Glutamatergic neuron (in vitro differentiated cells): ENCODE measurements around the gene FOLR2. TPM values are rescaled to one million over a fixed set of nuclear protein-coding genes. Genes with fewer than 3 reads are reported as not detected.

Experiments
- DNase-seq: peaks from one replicate; pipeline ENCODE4 v3.0.0; 2022
- H3K27ac Mint-ChIP-seq: one replicate; pipeline ENCODE4 v1.8.0; 2020; ENCODE audit warnings: mild to moderate bottlenecking, mixed read lengths, inconsistent platforms; ENCODE audit not compliant: unreplicated experiment
- H3K27me3 Mint-ChIP-seq: one replicate; pipeline ENCODE4 v1.8.0; 2020; ENCODE audit warnings: mild to moderate bottlenecking, moderate library complexity, mixed read lengths, inconsistent platforms; ENCODE audit not compliant: unreplicated experiment
- H3K36me3 Mint-ChIP-seq: one replicate; pipeline ENCODE4 v1.8.0; 2020; ENCODE audit warnings: mild to moderate bottlenecking, mixed read lengths, inconsistent platforms; ENCODE audit not compliant: unreplicated experiment
- H3K4me1 Mint-ChIP-seq: one replicate; pipeline ENCODE4 v1.8.0; 2020; ENCODE audit warnings: mild to moderate bottlenecking, low read depth, mixed read lengths, inconsistent platforms; ENCODE audit not compliant: unreplicated experiment
- H3K4me3 Mint-ChIP-seq: one replicate; pipeline ENCODE4 v1.8.0; 2020; ENCODE audit warnings: mild to moderate bottlenecking, mixed read lengths, inconsistent platforms; ENCODE audit not compliant: unreplicated experiment
- H3K9me3 Mint-ChIP-seq: one replicate; pipeline ENCODE4 v1.8.0; 2020; ENCODE audit warnings: mild to moderate bottlenecking, moderate library complexity, mixed read lengths, inconsistent platforms; ENCODE audit not compliant: unreplicated experiment
- total RNA-seq: library from RNA; stranded (reverse); fragmentation: NEBNext Ultra II Directional; extraction: Animal tissue kit (Norgen Biotek cat#: 25700); gene quantifications from one replicate; pipeline ENCODE4 v1.2.1, GENCODE V29; 2021; ENCODE audit not compliant: unreplicated experiment
- TF ChIP-seq, protein P1 (sequence below): fragments of 200-600 bp; sonication (generic); IDR thresholded peaks from one replicate; pipeline ENCODE4 v1.5.0; 2021; ENCODE audit not compliant: partially characterized antibody, unreplicated experiment

Gene FOLR2
- total RNA-seq, 1 donor from 2014 or later = not detected

DNA sequence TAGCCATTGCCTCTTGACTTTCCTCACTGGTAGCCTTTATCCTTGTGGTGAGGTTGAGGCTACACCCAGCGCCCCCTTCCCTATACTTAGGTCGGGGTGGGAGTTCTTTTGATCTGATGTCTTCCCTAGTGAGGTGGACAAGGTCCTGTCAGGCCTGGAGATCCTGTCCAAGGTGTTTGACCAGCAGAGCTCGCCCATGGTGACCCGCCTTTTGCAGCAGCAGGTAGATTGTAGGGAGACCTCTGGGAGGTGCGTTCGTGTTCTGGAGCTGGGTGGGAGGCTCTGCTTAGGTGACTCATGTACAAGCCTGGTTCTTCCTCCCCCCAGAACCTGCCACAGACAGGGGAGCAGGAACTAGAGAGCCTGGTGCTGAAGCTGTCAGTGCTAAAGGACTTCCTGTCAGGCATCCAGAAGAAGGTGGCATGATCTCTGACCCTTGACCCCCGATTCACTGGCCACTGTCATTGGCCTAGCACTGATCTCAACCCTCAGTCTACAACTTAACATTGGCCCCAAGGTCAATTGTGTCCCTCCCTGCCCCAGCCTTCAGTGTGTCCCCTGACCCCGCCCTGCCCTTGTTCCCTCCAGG is 12.8 kb downstream of the FOLR2 start:
- no peak for DNase-seq
- H3K4me1 Mint-ChIP-seq = peaks cover 9% of the 10 kb centered on the region
- H3K36me3 Mint-ChIP-seq = no peaks in the 10 kb centered on the region
- no peak overlapping the region for H3K4me3 Mint-ChIP-seq
- H3K27ac Mint-ChIP-seq = no peak overlapping the region
- TF ChIP-seq, protein P1, sequence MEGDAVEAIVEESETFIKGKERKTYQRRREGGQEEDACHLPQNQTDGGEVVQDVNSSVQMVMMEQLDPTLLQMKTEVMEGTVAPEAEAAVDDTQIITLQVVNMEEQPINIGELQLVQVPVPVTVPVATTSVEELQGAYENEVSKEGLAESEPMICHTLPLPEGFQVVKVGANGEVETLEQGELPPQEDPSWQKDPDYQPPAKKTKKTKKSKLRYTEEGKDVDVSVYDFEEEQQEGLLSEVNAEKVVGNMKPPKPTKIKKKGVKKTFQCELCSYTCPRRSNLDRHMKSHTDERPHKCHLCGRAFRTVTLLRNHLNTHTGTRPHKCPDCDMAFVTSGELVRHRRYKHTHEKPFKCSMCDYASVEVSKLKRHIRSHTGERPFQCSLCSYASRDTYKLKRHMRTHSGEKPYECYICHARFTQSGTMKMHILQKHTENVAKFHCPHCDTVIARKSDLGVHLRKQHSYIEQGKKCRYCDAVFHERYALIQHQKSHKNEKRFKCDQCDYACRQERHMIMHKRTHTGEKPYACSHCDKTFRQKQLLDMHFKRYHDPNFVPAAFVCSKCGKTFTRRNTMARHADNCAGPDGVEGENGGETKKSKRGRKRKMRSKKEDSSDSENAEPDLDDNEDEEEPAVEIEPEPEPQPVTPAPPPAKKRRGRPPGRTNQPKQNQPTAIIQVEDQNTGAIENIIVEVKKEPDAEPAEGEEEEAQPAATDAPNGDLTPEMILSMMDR = no peak
- H3K9me3 Mint-ChIP-seq = peaks cover 5% of the 10 kb centered on the region
- H3K27me3 Mint-ChIP-seq = peaks cover 8% of the 10 kb centered on the region

DNA sequence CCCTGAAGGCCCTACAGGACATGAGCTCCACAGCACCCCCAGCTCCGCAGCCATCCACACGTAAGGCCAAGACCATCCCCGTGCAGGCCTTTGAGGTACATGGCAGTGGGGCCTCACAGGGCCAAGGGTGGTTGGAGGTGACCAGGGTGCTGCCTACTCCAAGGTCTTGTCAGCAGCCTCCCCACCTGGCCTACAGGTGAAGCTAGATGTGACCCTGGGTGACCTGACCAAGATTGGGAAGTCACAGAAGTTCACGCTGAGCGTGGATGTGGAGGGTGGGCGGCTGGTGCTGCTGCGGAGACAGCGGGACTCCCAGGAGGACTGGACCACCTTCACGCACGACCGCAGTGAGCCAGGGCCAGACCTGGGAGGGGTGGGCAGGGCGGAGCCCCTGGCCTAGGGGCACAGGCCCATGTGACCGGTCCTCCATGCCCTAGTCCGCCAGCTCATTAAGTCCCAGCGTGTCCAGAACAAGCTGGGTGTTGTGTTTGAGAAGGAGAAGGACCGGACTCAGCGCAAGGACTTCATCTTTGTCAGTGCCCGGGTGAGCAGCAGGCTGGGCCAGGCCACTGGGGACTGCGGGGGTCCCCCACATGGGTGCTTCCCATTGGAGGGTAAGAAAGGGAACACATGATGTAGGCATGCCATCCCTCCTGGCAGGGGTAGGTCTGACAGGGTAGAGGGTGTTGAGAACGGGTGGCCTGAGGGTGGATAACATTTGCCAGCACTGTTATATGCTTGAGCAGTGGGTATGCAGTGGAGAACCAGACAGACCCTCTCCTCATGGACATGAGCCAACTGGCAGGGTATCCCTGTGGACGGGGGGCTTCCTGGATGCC is 13.6 kb downstream of the FOLR2 start:
- DNase-seq = no peak
- Mint-ChIP-seq H3K36me3 (no peaks in the 10 kb centered on the region), H3K9me3 (peaks cover 5% of the 10 kb centered on the region), H3K27ac (no peak overlapping the region), H3K27me3 (peaks cover 8% of the 10 kb centered on the region), H3K4me3 (no peak overlapping the region), H3K4me1 (peaks cover 9% of the 10 kb centered on the region)
- TF ChIP-seq, protein P1 = no peak

DNA sequence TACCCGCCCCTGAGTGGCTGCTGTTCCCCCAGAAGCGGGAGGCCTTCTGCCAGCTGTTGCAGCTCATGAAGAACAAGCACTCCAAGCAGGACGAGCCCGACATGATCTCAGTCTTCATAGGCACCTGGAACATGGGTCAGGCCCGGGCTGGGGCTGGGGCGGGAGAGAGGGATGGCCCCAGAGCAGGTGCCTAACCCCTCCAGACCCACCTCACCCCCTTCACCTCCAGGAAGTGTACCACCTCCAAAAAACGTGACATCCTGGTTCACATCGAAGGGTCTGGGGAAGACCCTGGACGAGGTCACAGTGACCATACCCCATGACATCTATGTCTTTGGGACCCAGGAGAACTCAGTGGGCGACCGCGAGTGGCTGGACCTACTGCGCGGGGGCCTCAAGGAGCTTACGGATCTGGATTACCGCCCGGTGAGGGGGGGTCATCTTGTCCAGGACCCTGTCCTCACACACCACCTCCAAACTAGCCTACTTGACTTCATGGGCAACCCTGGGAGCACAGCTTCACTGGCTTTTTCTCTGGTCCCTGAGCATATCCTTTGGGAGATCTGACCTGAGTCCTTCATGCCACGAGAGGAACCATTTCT is 14.3 kb downstream of the FOLR2 start:
- peaks cover 5% of the 10 kb centered on the region for H3K9me3 Mint-ChIP-seq
- no peak overlapping the region for H3K27ac Mint-ChIP-seq
- TF ChIP-seq, protein P1 = no peak
- H3K4me3 Mint-ChIP-seq = no peak overlapping the region
- no peaks in the 10 kb centered on the region for H3K36me3 Mint-ChIP-seq
- H3K27me3 Mint-ChIP-seq = peaks cover 8% of the 10 kb centered on the region
- DNase-seq = no peak
- peaks cover 5% of the 10 kb centered on the region for H3K4me1 Mint-ChIP-seq

DNA sequence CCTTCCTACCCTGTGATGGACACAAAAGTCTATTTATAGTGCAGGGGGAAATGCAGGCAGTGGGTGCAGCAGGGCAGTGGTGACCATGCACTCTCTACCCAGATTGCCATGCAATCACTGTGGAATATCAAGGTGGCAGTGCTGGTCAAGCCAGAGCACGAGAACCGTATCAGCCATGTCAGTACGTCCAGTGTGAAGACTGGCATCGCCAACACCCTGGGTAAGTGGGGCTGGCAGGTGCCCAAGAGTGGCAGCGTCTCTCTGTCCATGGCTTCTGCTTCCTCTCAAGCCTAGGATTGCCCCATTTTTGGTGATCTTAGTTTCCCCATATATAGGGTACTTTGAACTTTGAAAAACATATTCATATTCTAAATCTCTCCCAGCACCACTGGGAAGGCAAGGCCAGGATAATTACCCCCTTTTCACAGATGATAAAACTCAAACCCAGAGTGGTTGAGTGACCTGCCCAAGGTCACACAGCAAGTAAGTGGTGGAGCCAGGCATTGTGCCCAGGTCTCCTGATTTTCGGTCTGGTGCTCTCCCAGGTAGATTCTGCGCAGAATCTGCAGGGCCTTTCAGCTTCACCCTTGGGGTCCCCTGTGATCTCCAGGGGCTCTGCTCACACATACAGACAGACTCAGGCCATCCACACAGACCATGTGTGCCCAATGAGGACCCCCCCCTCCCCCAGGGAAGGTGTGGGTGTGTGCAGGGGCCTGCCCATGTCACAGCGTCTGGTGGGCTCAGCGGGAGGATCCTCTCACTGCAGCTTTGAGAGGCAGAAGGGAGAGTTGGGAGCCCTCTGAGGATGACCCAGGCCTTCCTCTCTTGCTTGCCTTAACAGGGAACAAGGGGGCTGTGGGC is 15.0 kb downstream of the FOLR2 start:
- no peaks in the 10 kb centered on the region for H3K36me3 Mint-ChIP-seq
- no peak for DNase-seq
- no peak overlapping the region for H3K4me3 Mint-ChIP-seq
- H3K4me1 Mint-ChIP-seq = peaks cover 5% of the 10 kb centered on the region
- peaks cover 6% of the 10 kb centered on the region for H3K27me3 Mint-ChIP-seq
- H3K9me3 Mint-ChIP-seq = peaks cover 5% of the 10 kb centered on the region
- TF ChIP-seq, protein P1 = no peak
- H3K27ac Mint-ChIP-seq = no peak overlapping the region
